ENCODE data around the gene RND2. TPM values are rescaled to one million over a fixed set of nuclear protein-coding genes. Genes with fewer than 3 reads are reported as not detected.

RND2 gene
- total and polyA plus RNA-seq, 7 donors = 0.04 to 0.22 (median 0.09) TPM

GRCh38 chr17:43003542-43004172, 21.4 kb upstream of the RND2 start:
- DNase-seq = peak; percentile 53 to 70
- intact Hi-C loops (cut with DNase I) = no loop called here
- Histone ChIP-seq H3K27ac (peak overlapping the region; percentile 5), H3K27me3 (ENCODE audit: insufficient read depth in 3 of 3, low read length in 2 of 3) (no peaks in the 10 kb centered on the region), H3K9me3 (no peaks in the 10 kb centered on the region), H3K4me1 (peaks cover 29% of the 10 kb centered on the region), H3K36me3 (ENCODE audit: insufficient read depth in 1 of 2, low read depth in 1 of 2) (peaks cover 6 to 55% of the 10 kb centered on the region in 2 donors), H3K4me3 (no peak overlapping the region)
- no peak for TF ChIP-seq CTCF (IDR thresholded peaks at IDR 0.05)
- 66 to 81% (median 71%) methylated on average over 5 of the region's 5 CpGs for WGBS, 3 donors
- peak; percentile 48 to 70 (median 60) for ATAC-seq

- H3K36me3 ChIP-seq (ENCODE audit: insufficient read depth in 1 of 2, low read depth in 1 of 2) = peaks cover 3 to 28% of the 10 kb centered on the region in 2 donors
- H3K9me3 ChIP-seq = no peaks in the 10 kb centered on the region
- peak within 1 kb of the TSS; percentile 70 for H3K27ac ChIP-seq
- TF ChIP-seq CTCF (IDR thresholded peaks at IDR 0.05) = peak; percentile 25
- ATAC-seq (peak; percentile 47 to 71 (median 64)), DNase-seq (peak; percentile 83 to 87)
- peaks cover 13% of the 10 kb centered on the region for H3K4me1 ChIP-seq
- peak within 1 kb of the TSS; percentile 66 for H3K4me3 ChIP-seq
- intact Hi-C loops (cut with DNase I) = no loop called here
- 37 to 38% (median 37%) methylated on average over 18 of the region's 18 CpGs for WGBS, 3 donors
- no peaks in the 10 kb centered on the region for H3K27me3 ChIP-seq (ENCODE audit: insufficient read depth in 3 of 3, low read length in 2 of 3)
These were observed 18.1 kb upstream of the RND2 start, which contains the start of gene IFI35 for GRCh38 chr17:43006639-43007551. Gene IFI35, plus strand, starts transcription at chr17:43006784. Its CDS starts 164 bp downstream, at chr17:43006948.

GRCh38 chr17:43010667-43011308, 14.2 kb upstream of the RND2 start:
- Histone ChIP-seq H3K27ac (peak overlapping the region; percentile 16), H3K36me3 (ENCODE audit: insufficient read depth in 1 of 2, low read depth in 1 of 2) (peaks cover 0 to 23% of the 10 kb centered on the region in 2 donors), H3K4me3 (no peak overlapping the region), H3K9me3 (no peaks in the 10 kb centered on the region), H3K4me1 (peaks cover 7% of the 10 kb centered on the region), H3K27me3 (ENCODE audit: insufficient read depth in 3 of 3, low read length in 2 of 3) (no peaks in the 10 kb centered on the region)
- WGBS, 3 donors = 85 to 91% (median 88%) methylated on average over 5 of the region's 5 CpGs
- DNase-seq (no peak), ATAC-seq (no peak)
- intact Hi-C loops (cut with DNase I) = no loop called here
- TF ChIP-seq CTCF (IDR thresholded peaks at IDR 0.05) = no peak

- Histone ChIP-seq H3K27ac (peak overlapping the region; percentile 16), H3K4me1 (peaks cover 7% of the 10 kb centered on the region), H3K9me3 (no peaks in the 10 kb centered on the region), H3K36me3 (ENCODE audit: insufficient read depth in 1 of 2, low read depth in 1 of 2) (peaks cover 0 to 33% of the 10 kb centered on the region in 2 donors), H3K4me3 (no peak overlapping the region), H3K27me3 (ENCODE audit: insufficient read depth in 3 of 3, low read length in 2 of 3) (no peaks in the 10 kb centered on the region)
- DNase-seq = no peak
- 73 to 82% (median 76%) methylated on average over 15 of the region's 15 CpGs for WGBS, 3 donors
- intact Hi-C loops (cut with DNase I) = no loop called here
- ATAC-seq = no peak
- no peak for TF ChIP-seq CTCF (IDR thresholded peaks at IDR 0.05)
These were observed 13.1 kb upstream of the RND2 start for GRCh38 chr17:43011728-43012472.

All from psoas muscle (tissue), 8 donors.